ENCODE measurements around the gene PGD.
A peak's percentile ranks its signal among the peaks of the same experiment; 100 is the strongest.

Gene PGD

DNA sequence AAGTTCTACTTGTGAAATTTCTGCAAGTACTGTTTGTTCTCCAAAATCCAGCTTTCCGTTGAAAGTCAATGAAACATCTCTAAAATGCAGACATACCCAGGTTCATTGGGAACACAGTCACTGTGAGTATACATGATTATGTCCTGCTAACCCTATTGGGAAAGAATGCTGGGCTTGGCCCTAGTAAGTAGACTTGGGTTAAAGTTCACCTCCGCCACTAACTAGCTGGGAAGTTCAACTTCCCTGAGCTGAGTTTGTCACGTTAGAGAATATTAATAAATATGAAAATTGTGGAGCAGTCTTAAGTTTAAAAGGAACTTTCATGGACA is 10.5 kb upstream of the PGD start:
- Histone ChIP-seq H3K79me2 (ENCODE audit: insufficient read depth, low read depth) (no peaks in the 10 kb centered on the region), H3K4me2 (peak overlapping the region; percentile 44; the same call in 1 of the 2 replicates), H3K4me1 (ENCODE audit: low read depth, poor library complexity, severe bottlenecking) (peaks cover 12% of the 10 kb centered on the region), H3K27ac (no peak overlapping the region; the same call in 1 of the 2 replicates), H3K9ac (no peak overlapping the region), H3K4me3 (IDR thresholded peaks at IDR 0.05; ENCODE audit: insufficient read depth, low read depth, low read length) (no peak overlapping the region), H3K36me3 (ENCODE audit: insufficient read depth) (no peaks in the 10 kb centered on the region), H2AFZ (ENCODE audit: low read depth) (0 out of 2 replicates have a peak overlapping the region, but pooled peaks have one; percentile 23), H4K20me1 (ENCODE audit: insufficient read depth) (no peaks in the 10 kb centered on the region), H3K27me3 (ENCODE audit: insufficient read depth, low read depth) (no peaks in the 10 kb centered on the region)
- TF ChIP-seq, protein P1, sequence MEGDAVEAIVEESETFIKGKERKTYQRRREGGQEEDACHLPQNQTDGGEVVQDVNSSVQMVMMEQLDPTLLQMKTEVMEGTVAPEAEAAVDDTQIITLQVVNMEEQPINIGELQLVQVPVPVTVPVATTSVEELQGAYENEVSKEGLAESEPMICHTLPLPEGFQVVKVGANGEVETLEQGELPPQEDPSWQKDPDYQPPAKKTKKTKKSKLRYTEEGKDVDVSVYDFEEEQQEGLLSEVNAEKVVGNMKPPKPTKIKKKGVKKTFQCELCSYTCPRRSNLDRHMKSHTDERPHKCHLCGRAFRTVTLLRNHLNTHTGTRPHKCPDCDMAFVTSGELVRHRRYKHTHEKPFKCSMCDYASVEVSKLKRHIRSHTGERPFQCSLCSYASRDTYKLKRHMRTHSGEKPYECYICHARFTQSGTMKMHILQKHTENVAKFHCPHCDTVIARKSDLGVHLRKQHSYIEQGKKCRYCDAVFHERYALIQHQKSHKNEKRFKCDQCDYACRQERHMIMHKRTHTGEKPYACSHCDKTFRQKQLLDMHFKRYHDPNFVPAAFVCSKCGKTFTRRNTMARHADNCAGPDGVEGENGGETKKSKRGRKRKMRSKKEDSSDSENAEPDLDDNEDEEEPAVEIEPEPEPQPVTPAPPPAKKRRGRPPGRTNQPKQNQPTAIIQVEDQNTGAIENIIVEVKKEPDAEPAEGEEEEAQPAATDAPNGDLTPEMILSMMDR (conservative IDR thresholded peaks at IDR 0.05; ENCODE audit: low read depth, low read length) = no peak

DNA sequence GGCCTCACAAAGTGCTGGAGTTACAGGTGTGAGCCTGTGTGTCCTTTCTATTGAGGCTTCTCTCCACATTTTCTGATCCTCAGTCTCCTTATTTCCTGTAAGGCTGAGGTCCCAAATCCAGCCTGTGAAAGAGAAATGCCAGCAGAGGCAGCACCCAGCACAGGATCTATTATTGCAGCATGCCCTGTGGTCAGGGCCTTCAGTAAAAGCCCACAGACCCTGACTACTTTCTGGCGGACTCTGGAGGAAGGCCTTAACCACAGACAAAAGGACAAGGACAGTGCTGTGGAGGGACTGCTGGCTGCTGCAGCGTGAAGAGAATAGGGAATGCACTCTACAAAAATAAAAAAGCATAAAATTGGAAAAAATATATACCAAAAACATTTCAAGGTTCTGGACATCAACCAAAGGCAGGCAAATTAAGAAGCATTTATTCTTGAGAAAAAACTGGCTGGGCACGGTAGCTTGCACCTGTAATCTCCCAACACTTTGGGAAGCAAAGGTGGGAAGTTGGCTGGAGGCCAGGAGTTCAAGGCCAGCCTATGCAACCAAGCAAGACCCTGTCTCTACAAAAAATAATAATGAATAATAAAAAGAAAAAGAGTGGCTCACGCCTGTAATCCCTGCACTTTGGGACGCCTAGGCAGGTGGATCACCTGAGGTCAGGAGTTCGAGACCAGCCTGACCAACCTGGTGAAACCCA is 9.4 kb upstream of the PGD start:
- Histone ChIP-seq H3K4me2 (no peak overlapping the region), H3K27me3 (ENCODE audit: insufficient read depth, low read depth) (no peaks in the 10 kb centered on the region), H3K9ac (no peak overlapping the region), H3K27ac (no peak overlapping the region), H3K79me2 (ENCODE audit: insufficient read depth, low read depth) (no peaks in the 10 kb centered on the region), H2AFZ (ENCODE audit: low read depth) (no peak overlapping the region), H3K4me3 (IDR thresholded peaks at IDR 0.05; ENCODE audit: insufficient read depth, low read depth, low read length) (no peak overlapping the region), H3K36me3 (ENCODE audit: insufficient read depth) (no peaks in the 10 kb centered on the region), H3K4me1 (ENCODE audit: low read depth, poor library complexity, severe bottlenecking) (peaks cover 12% of the 10 kb centered on the region), H4K20me1 (ENCODE audit: insufficient read depth) (no peaks in the 10 kb centered on the region)
- TF ChIP-seq, protein P1 (conservative IDR thresholded peaks at IDR 0.05; ENCODE audit: low read depth, low read length) = no peak

DNA sequence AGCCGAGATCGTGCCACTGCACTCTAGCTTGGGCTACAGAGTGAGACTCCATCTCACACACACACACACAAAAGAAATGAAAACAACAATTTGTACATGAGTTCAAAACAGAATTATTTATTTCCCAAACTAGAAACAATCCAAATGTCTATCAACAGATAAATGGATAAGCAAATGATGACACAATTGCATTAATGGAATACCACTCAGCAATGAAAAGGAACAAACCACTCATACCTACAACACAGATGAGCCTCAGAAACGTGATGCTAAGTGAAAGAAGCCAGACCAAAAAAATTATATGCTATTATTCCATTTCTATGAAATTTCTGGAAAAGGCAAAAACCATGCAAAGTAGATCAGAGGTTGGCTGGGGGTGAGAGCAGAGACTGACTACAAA is 2.0 kb upstream of the PGD start:
- TF ChIP-seq, protein P1 (conservative IDR thresholded peaks at IDR 0.05; ENCODE audit: low read depth, low read length) = no peak
- Histone ChIP-seq H2AFZ (ENCODE audit: low read depth) (no peak overlapping the region), H4K20me1 (ENCODE audit: insufficient read depth) (no peaks in the 10 kb centered on the region), H3K4me3 (IDR thresholded peaks at IDR 0.05; ENCODE audit: insufficient read depth, low read depth, low read length) (no peak overlapping the region), H3K27ac (no peak overlapping the region), H3K4me1 (ENCODE audit: low read depth, poor library complexity, severe bottlenecking) (peaks cover 24% of the 10 kb centered on the region), H3K36me3 (ENCODE audit: insufficient read depth) (0 out of 2 replicates have a peak, but pooled peaks cover under 1% of the 10 kb centered on the region), H3K4me2 (no peak overlapping the region), H3K9ac (no peak overlapping the region), H3K79me2 (ENCODE audit: insufficient read depth, low read depth) (peaks cover 24% of the 10 kb centered on the region), H3K27me3 (ENCODE audit: insufficient read depth, low read depth) (no peaks in the 10 kb centered on the region)

DNA sequence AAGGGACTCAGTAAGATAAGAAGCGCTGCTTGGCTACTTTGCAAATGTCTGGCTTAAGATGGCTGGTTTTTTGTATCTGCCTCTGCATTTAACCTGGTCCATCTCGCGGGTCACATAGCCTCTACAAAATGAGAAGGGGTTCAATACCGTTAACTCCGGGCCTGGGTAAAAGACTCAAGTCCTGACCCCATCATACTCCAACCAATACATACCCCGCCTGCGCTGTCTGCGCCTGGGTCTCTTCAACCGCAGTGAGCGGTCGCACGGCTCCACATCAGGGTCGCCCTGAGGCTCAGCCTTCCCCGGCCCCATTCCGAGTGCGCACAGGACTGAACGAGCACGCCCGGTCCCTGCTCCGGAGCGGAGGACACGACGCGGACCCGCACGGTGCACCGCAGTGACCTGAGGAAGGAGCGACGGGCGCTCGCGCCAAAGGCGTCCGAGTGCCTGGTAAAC is 558 bp upstream of the PGD start:
- Histone ChIP-seq H3K79me2 (ENCODE audit: insufficient read depth, low read depth) (peaks cover 31% of the 10 kb centered on the region), H3K27ac (peak overlapping the region; percentile 35; the same call in 1 of the 2 replicates)

More for the DNA sequence above, 558 bp upstream of the PGD start:
- H3K4me1 ChIP-seq (ENCODE audit: low read depth, poor library complexity, severe bottlenecking) = peaks cover 24% of the 10 kb centered on the region
- H3K9ac ChIP-seq = peak overlapping the region; percentile 22; the same call in 1 of the 2 replicates
- H2AFZ ChIP-seq (ENCODE audit: low read depth) = peak overlapping the region; percentile 95
- peak overlapping the region; percentile 71 for H3K4me3 ChIP-seq (IDR thresholded peaks at IDR 0.05; ENCODE audit: insufficient read depth, low read depth, low read length)
- TF ChIP-seq, protein P1 (conservative IDR thresholded peaks at IDR 0.05; ENCODE audit: low read depth, low read length) = no peak
- H3K27me3 ChIP-seq (ENCODE audit: insufficient read depth, low read depth) = no peaks in the 10 kb centered on the region
- peaks cover 9% of the 10 kb centered on the region; the same call in 1 of the 2 replicates for H3K36me3 ChIP-seq (ENCODE audit: insufficient read depth)
- H3K4me2 ChIP-seq = peak overlapping the region; percentile 77
- no peaks in the 10 kb centered on the region for H4K20me1 ChIP-seq (ENCODE audit: insufficient read depth)
